Cardiac fibroblast (primary cell): ENCODE results near the gene EWSR1.
"Not testable (repeated sequence)": the region's sequence is repeated elsewhere in the genome, so short reads cannot be mapped to it uniquely, and the experiment has no call there.

ENCODE experiments used
- DNase-seq, 2 donors: peaks; one replicate each; pipeline versions ENCODE4 v3.0.0 to v3.0.0-alpha.2; 2010; ENCODE audit warnings: low read depth in 2 of 2
- H3K4me3 ChIP-seq, 2 donors: replicated peaks in 1 of 2; 1 replicate in 1 of 2; 2 replicates in 1 of 2; pipeline ENCODE4 v1.5.1; 2011; ENCODE audit warnings: low read depth in 2 of 2, low read length in 2 of 2, mild to moderate bottlenecking in 2 of 2, moderate library complexity in 1 of 2
- CTCF ChIP-seq: IDR thresholded peaks from one replicate; pipeline ENCODE4 v1.5.1; 2011; ENCODE audit warnings: low read depth, mild to moderate bottlenecking, low read length, inconsistent platforms

EWSR1 gene

GRCh38 chr22:29225422-29226090 lies 42.5 kb upstream of the EWSR1 start:
- DNase-seq, result peak; percentile 35 to 44
- H3K4me3 ChIP-seq, result no peak overlapping the region
- TF ChIP-seq CTCF, result no peak

- no peak for TF ChIP-seq CTCF
- DNase-seq, result no peak
- no peak overlapping the region for H3K4me3 ChIP-seq
Measured at GRCh38 chr22:29226351-29226981, 41.6 kb upstream of the EWSR1 start.

GRCh38 chr22:29230972-29231875 lies 36.8 kb upstream of the EWSR1 start:
- no peak overlapping the region for H3K4me3 ChIP-seq
- no peak for TF ChIP-seq CTCF
- DNase-seq, result no peak

GRCh38 chr22:29231971-29232959 lies 35.8 kb upstream of the EWSR1 start:
- no peak for TF ChIP-seq CTCF
- DNase-seq, result peak; percentile 7 to 64
- no peak overlapping the region for H3K4me3 ChIP-seq

- DNase-seq, result no peak
- no peak for TF ChIP-seq CTCF
- no peak overlapping the region for H3K4me3 ChIP-seq
Measured at GRCh38 chr22:29233277-29233877, 34.7 kb upstream of the EWSR1 start.

- H3K4me3 ChIP-seq, DNase-seq: not testable (repeated sequence)
Measured at GRCh38 chr22:29240481-29240880, 27.6 kb upstream of the EWSR1 start.
